A549 (cell line): ENCODE results near the gene TXNIP.

Experiments
- CTCF ChIP-seq: fragments of >200 bp; sonication (Bioruptor Twin); formaldehyde crosslinking; IDR thresholded peaks from 3 replicates; pipeline ENCODE4 v1.5.1; 2016
- NFE2L2 ChIP-seq: fragments of 150-350 bp; conservative IDR thresholded peaks from 2 replicates; pipeline ENCODE4 v1.6.1; 2014; ENCODE audit warnings: low read length

GRCh38 chr1:145960468-145961108 is 35.8 kb downstream of the TXNIP start:
- TF ChIP-seq CTCF (no peak; the same call in 2 of the 3 replicates), NFE2L2 (no peak)
